Heart right ventricle (tissue), 16 donors: Measurements from ENCODE around the gene INPP5A. TPM values are rescaled to one million over a fixed set of nuclear protein-coding genes. Genes with fewer than 3 reads are reported as not detected.

Source experiments
- ATAC-seq, 8 donors: fragments of 200-7000 bp; cut with Tn5 transposase; one replicate each; pipeline ENCODE4 v1.9.1; 2020; ENCODE audit warnings: mild to moderate bottlenecking in 8 of 8, moderate library complexity in 8 of 8, moderate number of reproducible peaks in 1 of 8
- DNase-seq, 2 donors: peaks; one replicate each; pipeline ENCODE4 v3.0.0-alpha.2; 2020
- H3K27ac ChIP-seq, 10 donors: fragments of 200-600 bp; sonication (generic) in 2 of 10; one replicate each; pipeline versions ENCODE4 v1.5.0 to v1.8.0; 2020 to 2022; ENCODE audit warnings: mild to moderate bottlenecking in 3 of 10
- H3K27me3 ChIP-seq, 7 donors: fragments of 200-600 bp; one replicate each; pipeline ENCODE4 v1.8.0; 2021 to 2022; ENCODE audit warnings: mild to moderate bottlenecking in 2 of 7
- H3K36me3 ChIP-seq, 9 donors: fragments of 200-600 bp; sonication (generic) in 1 of 9; one replicate each; pipeline versions ENCODE4 v1.5.0 to v1.8.0; 2020 to 2022; ENCODE audit warnings: mild to moderate bottlenecking in 2 of 9
- H3K4me1 ChIP-seq, 9 donors: fragments of 200-600 bp; sonication (generic) in 1 of 9; one replicate each; pipeline versions ENCODE4 v1.5.0 to v1.8.0; 2020 to 2022; ENCODE audit warnings: mild to moderate bottlenecking in 4 of 9
- H3K4me3 ChIP-seq, 10 donors: fragments of 200-600 bp; sonication (generic) in 2 of 10; one replicate each; pipeline versions ENCODE4 v1.5.0 to v1.8.0; 2020 to 2022; ENCODE audit warnings: mild to moderate bottlenecking in 7 of 10, moderate library complexity in 2 of 10
- H3K9me3 ChIP-seq, 11 donors: fragments of 200-600 bp in 10 of 11; sonication (generic) in 2 of 11; one replicate each; pipeline versions ENCODE4 v1.5.0 to v1.8.0; 2013 to 2022; ENCODE audit warnings: mild to moderate bottlenecking in 2 of 11, control low read depth in 1 of 11, moderate library complexity in 1 of 11
- CTCF ChIP-seq, 9 donors: fragments of 200-600 bp; sonication (generic) in 2 of 9; IDR thresholded peaks; one replicate each; pipeline versions ENCODE4 v1.5.0 to v1.8.0; 2021 to 2022; ENCODE audit warnings: antibody characterized with exemption in 9 of 9, mild to moderate bottlenecking in 5 of 9, moderate library complexity in 1 of 9
- WGBS, 2 donors: extraction: QIAGEN DNeasy Blood & Tissue Kit; methylation state at CpG; one replicate each; pipeline ENCODE4 v1.1.7; 2013; ENCODE audit warnings: inconsistent platforms in 1 of 2; 5-methylcytosine and 5-hydroxymethylcytosine counted together
- intact Hi-C, 10 donors: fragments of 100-400 bp; cut with DNase I; formaldehyde crosslinking; loops; one replicate each; pipeline versions ENCODE4 v1.11.1 to v1.14.2; 2022
- polyA plus RNA-seq, 2 donors: library from polyadenylated mRNA; stranded (reverse); fragments of 200-250 nt; gene quantifications; one replicate each; pipeline ENCODE4 v1.2.3, GENCODE V29; 2013
- total RNA-seq, 10 donors: library from RNA; stranded (reverse); fragmentation: NEBNext Ultra II Directional in 3 of 10; extraction: Animal tissue kit (Norgen Biotek cat#: 25700) in 3 of 10; gene quantifications; one replicate each; pipeline versions ENCODE4 v1.2.1 to v1.2.4, GENCODE V29; 2021 to 2023
- donor health status: Arrhythmogenic right ventricular cardiomyopathy.
- donor health status: ischemic (EF 13 %, LVEDD 7.1; RV severe dilation, severe dysfunction).
- donor health status: healthy with polysubstance abuse.
- donor health status: DM: no; HTN: yes; CAD: no.
- donor health status: DM: no; HTN: no; CAD: no.
- donor health status: ischemic (EF 25% LVEDD 6.9; RV normal size, moderate dysfunction).
- donor health status: ischemic (EF 25% LVEDD 5.7; RV mildly dilated, moderate dysfunction).
- donor health status: healthy.
- donor health status: DM: yes; HTN: yes; CAD: no.
- donor health status: Ischemic cardiomyopathy.
- donor health status: ischemic (EF 35%, LVEDD 5.7; RV mildly dilated, moderate dysfunction).
- donor health status: nonischemic (EF 11% LVEDD 7.7; RV severe dilation, severe dysfunction).
- donor health status: DM: yes; HTN: yes; CAD: no.
- donor health status: PGD.
- donor health status: ischemic (EF 29% LVEDD 5.4; RV normal size, mild dysfunction).
- donor health status: nonischemic (EF 23%, LVEDD 6.1; RV moderate dilation, normal function).

The INPP5A gene
- total and polyA plus RNA-seq, 12 donors: 30.4 to 122 (median 106) TPM

- no peak for TF ChIP-seq CTCF (IDR thresholded peaks at IDR 0.05)
Observed at GRCh38 chr10:132641401-132641800, 103.8 kb downstream of the INPP5A start.

GRCh38 chr10:132641966-132642731 is 104.6 kb downstream of the INPP5A start:
- H3K27ac ChIP-seq: no peak overlapping the region
- ATAC-seq (no peak), DNase-seq (no peak)
- H3K4me3 ChIP-seq: no peak overlapping the region
- intact Hi-C loops: loop anchor here in 4 of 10 donors (5.0 to 10.0 kb wide), 3 partner anchors 185 to 417 kb away; no protein-coding TSS in a partner anchor
- H3K9me3 ChIP-seq: no peaks in the 10 kb centered on the region
- peaks cover 0 to 16% (median 0%) of the 10 kb centered on the region in 9 donors for H3K36me3 ChIP-seq
- 85 to 90% methylated on average over 33 of the region's 33 CpGs for WGBS, 2 donors
- peaks cover 9 to 33% (median 12%) of the 10 kb centered on the region in 9 donors for H3K4me1 ChIP-seq
- TF ChIP-seq CTCF (IDR thresholded peaks at IDR 0.05): no peak
- no peaks in the 10 kb centered on the region for H3K27me3 ChIP-seq

More at GRCh38 chr10:132641401-132641800, 103.8 kb downstream of the INPP5A start:
- Histone ChIP-seq H3K4me1 (peaks cover 9 to 40% (median 12%) of the 10 kb centered on the region in 9 donors), H3K27me3 (no peaks in the 10 kb centered on the region), H3K27ac (no peak overlapping the region), H3K9me3 (no peaks in the 10 kb centered on the region), H3K4me3 (no peak overlapping the region), H3K36me3 (peaks cover 0 to 8% (median 0%) of the 10 kb centered on the region in 9 donors)
- intact Hi-C loops: loop anchor here in 4 of 10 donors (5.0 to 10.0 kb wide), 3 partner anchors 184 to 417 kb away; no protein-coding TSS in a partner anchor
- DNase-seq: no peak
- 84 to 89% methylated on average over 8 of the region's 8 CpGs for WGBS, 2 donors
- ATAC-seq: no peak

GRCh38 chr10:132642732-132643008 is 105.1 kb downstream of the INPP5A start:
- no peak for DNase-seq
- intact Hi-C loops: loop anchor here in 4 of 10 donors (5.0 to 10.0 kb wide), 3 partner anchors 185 to 418 kb away; no protein-coding TSS in a partner anchor

More at GRCh38 chr10:132642732-132643008, 105.1 kb downstream of the INPP5A start:
- Histone ChIP-seq H3K27ac (no peak overlapping the region), H3K4me1 (peaks cover 5 to 28% (median 8%) of the 10 kb centered on the region in 9 donors), H3K9me3 (no peaks in the 10 kb centered on the region), H3K27me3 (no peaks in the 10 kb centered on the region), H3K36me3 (peaks cover 0 to 21% (median 0%) of the 10 kb centered on the region in 9 donors), H3K4me3 (no peak overlapping the region)
- no peak for TF ChIP-seq CTCF (IDR thresholded peaks at IDR 0.05)
- WGBS, 2 donors: 91 to 95% methylated on average over 11 of the region's 11 CpGs
- no peak for ATAC-seq
